ACC112 (cell line): ENCODE measurements around the gene THOP1.

Experiments used
- H2AFZ ChIP-seq: fragments of 200-600 bp; sonication (generic); one replicate; pipeline ENCODE4 v1.6.0; 2017; ENCODE audit warnings: antibody characterized with exemption, low read length; ENCODE audit not compliant: unreplicated experiment
- H3K27ac ChIP-seq: fragments of 200-600 bp; sonication (generic); 2 replicates; pipeline ENCODE4 v1.5.1; 2014; ENCODE audit warnings: low read depth, mild to moderate bottlenecking, antibody characterized with exemption, low read length, moderate library complexity
- H3K27me3 ChIP-seq: fragments of 200-600 bp; sonication (generic); 2 replicates; pipeline ENCODE4 v1.6.1; 2014; ENCODE audit warnings: mild to moderate bottlenecking, antibody characterized with exemption, low read length, moderate library complexity, mixed read lengths; ENCODE audit not compliant: insufficient read depth
- H3K36me3 ChIP-seq: fragments of 200-600 bp; sonication (generic); 2 replicates; pipeline ENCODE4 v1.6.1; 2016; ENCODE audit warnings: mild to moderate bottlenecking, antibody characterized with exemption, low read length, moderate library complexity, mixed read lengths; ENCODE audit not compliant: insufficient read depth
- H3K4me1 ChIP-seq: fragments of 200-600 bp; sonication (generic); one replicate; pipeline ENCODE4 v1.6.1; 2016; ENCODE audit warnings: low read length, mixed read lengths; ENCODE audit not compliant: insufficient read depth, unreplicated experiment, control insufficient read depth
- H3K4me3 ChIP-seq: fragments of 200-600 bp; sonication (generic); 2 replicates; pipeline ENCODE4 v1.5.1; 2014; ENCODE audit warnings: mild to moderate bottlenecking, low read depth, low read length
- H3K79me2 ChIP-seq: fragments of 200-600 bp; sonication (generic); one replicate; pipeline ENCODE4 v1.6.0; 2016; ENCODE audit warnings: low read length; ENCODE audit not compliant: control insufficient read depth, unreplicated experiment, insufficient read depth

THOP1 gene

GRCh38 chr19:2761876-2762782 is 23.2 kb upstream of the THOP1 start:
- H3K27ac ChIP-seq = no peak overlapping the region
- H3K36me3 ChIP-seq = 0 out of 2 replicates have a peak, but pooled peaks cover 3% of the 10 kb centered on the region
- H3K4me3 ChIP-seq = no peak overlapping the region
- H2AFZ ChIP-seq = no peak overlapping the region
- no peaks in the 10 kb centered on the region for H3K4me1 ChIP-seq
- H3K79me2 ChIP-seq = no peaks in the 10 kb centered on the region
- no peaks in the 10 kb centered on the region for H3K27me3 ChIP-seq

- Histone ChIP-seq H3K4me3 (no peak overlapping the region), H2AFZ (no peak overlapping the region), H3K4me1 (no peaks in the 10 kb centered on the region), H3K27me3 (no peaks in the 10 kb centered on the region), H3K27ac (no peak overlapping the region), H3K36me3 (0 out of 2 replicates have a peak, but pooled peaks cover 3% of the 10 kb centered on the region), H3K79me2 (no peaks in the 10 kb centered on the region)
These were observed 22.4 kb upstream of the THOP1 start for GRCh38 chr19:2762783-2763496.

- 0 out of 2 replicates have a peak, but pooled peaks cover under 1% of the 10 kb centered on the region for H3K36me3 ChIP-seq
- no peak overlapping the region for H2AFZ ChIP-seq
- no peaks in the 10 kb centered on the region for H3K27me3 ChIP-seq
- H3K79me2 ChIP-seq = peaks cover 3% of the 10 kb centered on the region
- H3K4me1 ChIP-seq = no peaks in the 10 kb centered on the region
- H3K4me3 ChIP-seq = no peak overlapping the region
- no peak overlapping the region for H3K27ac ChIP-seq
These were observed 21.6 kb upstream of the THOP1 start for GRCh38 chr19:2763687-2764086.

DNA sequence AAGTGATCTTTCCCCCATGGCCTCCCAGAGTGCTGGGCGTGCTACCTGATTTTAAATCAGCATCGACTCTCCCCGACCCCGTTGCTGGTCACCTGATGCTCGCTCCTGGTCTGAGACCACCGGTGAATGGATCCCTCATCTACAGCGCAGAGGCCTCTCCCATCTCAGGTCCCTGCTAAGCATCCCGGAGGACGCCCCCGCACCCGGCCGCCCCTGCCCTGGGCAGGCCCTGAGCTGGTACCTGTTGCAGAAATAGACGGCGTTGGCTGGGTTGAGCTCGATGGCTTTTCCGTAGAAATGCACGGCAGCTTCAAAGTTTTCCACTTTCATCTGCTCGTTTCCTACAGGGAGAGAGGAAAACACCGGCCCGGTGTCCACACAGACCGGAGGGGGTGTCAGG is 20.4 kb upstream of the THOP1 start:
- H2AFZ ChIP-seq = no peak overlapping the region
- no peaks in the 10 kb centered on the region for H3K36me3 ChIP-seq
- H3K4me1 ChIP-seq = no peaks in the 10 kb centered on the region
- no peaks in the 10 kb centered on the region for H3K27me3 ChIP-seq
- H3K79me2 ChIP-seq = peaks cover 12% of the 10 kb centered on the region
- H3K4me3 ChIP-seq = no peak overlapping the region
- no peak overlapping the region for H3K27ac ChIP-seq

- no peak overlapping the region for H2AFZ ChIP-seq
- H3K27ac ChIP-seq = no peak overlapping the region
- peaks cover 16% of the 10 kb centered on the region for H3K79me2 ChIP-seq
- H3K4me1 ChIP-seq = no peaks in the 10 kb centered on the region
- H3K4me3 ChIP-seq = no peak overlapping the region
- no peaks in the 10 kb centered on the region for H3K36me3 ChIP-seq
- H3K27me3 ChIP-seq = no peaks in the 10 kb centered on the region
These were observed 19.9 kb upstream of the THOP1 start for GRCh38 chr19:2765376-2765775.

- Histone ChIP-seq H2AFZ (no peak overlapping the region), H3K4me3 (no peak overlapping the region), H3K4me1 (no peaks in the 10 kb centered on the region), H3K36me3 (no peaks in the 10 kb centered on the region), H3K79me2 (peaks cover 28% of the 10 kb centered on the region), H3K27me3 (no peaks in the 10 kb centered on the region), H3K27ac (no peak overlapping the region)
These were observed 18.5 kb upstream of the THOP1 start for GRCh38 chr19:2766594-2767372.

- no peaks in the 10 kb centered on the region for H3K36me3 ChIP-seq
- no peak overlapping the region for H3K27ac ChIP-seq
- no peaks in the 10 kb centered on the region for H3K4me1 ChIP-seq
- no peak overlapping the region for H3K4me3 ChIP-seq
- H3K27me3 ChIP-seq = no peaks in the 10 kb centered on the region
- H3K79me2 ChIP-seq = peaks cover 37% of the 10 kb centered on the region
- H2AFZ ChIP-seq = no peak overlapping the region
These were observed 17.6 kb upstream of the THOP1 start for GRCh38 chr19:2767688-2768087.

- Histone ChIP-seq H2AFZ (no peak overlapping the region), H3K27me3 (no peaks in the 10 kb centered on the region), H3K79me2 (peaks cover 37% of the 10 kb centered on the region), H3K4me3 (no peak overlapping the region), H3K36me3 (no peaks in the 10 kb centered on the region), H3K27ac (no peak overlapping the region), H3K4me1 (no peaks in the 10 kb centered on the region)
These were observed 16.8 kb upstream of the THOP1 start for GRCh38 chr19:2768365-2769132.

DNA sequence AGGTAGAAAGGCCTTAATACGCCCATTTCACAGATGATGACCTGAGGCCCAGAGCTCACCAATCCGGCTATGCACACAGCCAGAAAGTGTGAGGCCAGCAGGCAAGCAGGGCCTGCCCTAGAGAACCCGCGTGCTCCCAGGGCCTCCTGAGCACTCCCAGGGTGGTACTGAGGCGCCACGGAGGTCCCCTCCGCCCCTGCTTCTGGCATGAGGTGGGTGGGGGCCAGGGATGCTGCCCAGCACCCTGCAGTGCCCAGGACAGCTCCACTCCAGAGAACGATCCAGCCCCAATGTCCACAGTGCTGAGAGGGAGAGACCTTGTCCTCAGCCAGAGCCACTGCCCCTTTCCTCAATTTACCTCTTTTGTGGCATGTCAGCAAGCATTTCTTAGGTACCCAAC is 16.1 kb upstream of the THOP1 start:
- no peaks in the 10 kb centered on the region for H3K36me3 ChIP-seq
- no peak overlapping the region for H2AFZ ChIP-seq
- H3K4me3 ChIP-seq = no peak overlapping the region
- H3K4me1 ChIP-seq = no peaks in the 10 kb centered on the region
- no peaks in the 10 kb centered on the region for H3K27me3 ChIP-seq
- no peak overlapping the region for H3K27ac ChIP-seq
- peaks cover 41% of the 10 kb centered on the region for H3K79me2 ChIP-seq
